Neural cell (in vitro differentiated cells): Measurements from ENCODE around the gene RAB33B. TPM values are rescaled to one million over a fixed set of nuclear protein-coding genes. Genes with fewer than 3 reads are reported as not detected.
"Not testable (repeated sequence)": the region's sequence is repeated elsewhere in the genome, so short reads cannot be mapped to it uniquely, and the experiment has no call there.

Experiments
- H2AFZ ChIP-seq: fragments of 200-600, 300-800 bp; sonication (generic), shearing (Covaris generic); 2 replicates; pipeline ENCODE4 v1.6.0; 2014; ENCODE audit warnings: low read depth, mild to moderate bottlenecking, antibody characterized with exemption, low read length, moderate library complexity
- H3F3A ChIP-seq: fragments of 200-600 bp; shearing (Covaris generic); 2 replicates; pipeline ENCODE4 v1.6.1; 2016; ENCODE audit warnings: mild to moderate bottlenecking, moderate library complexity, mixed read lengths, antibody characterized with exemption, low read length; ENCODE audit not compliant: insufficient read depth, poor library complexity, severe bottlenecking
- H3K27ac ChIP-seq: fragments of 200-600, 300-800 bp; sonication (generic), shearing (Covaris generic); 2 replicates; pipeline ENCODE4 v1.5.1; 2014; ENCODE audit warnings: mild to moderate bottlenecking, low read length, moderate library complexity
- H3K27me3 ChIP-seq: fragments of 300-800, 200-600 bp; sonication (generic), shearing (Covaris generic); 2 replicates; pipeline ENCODE4 v1.6.0; 2014; ENCODE audit warnings: mild to moderate bottlenecking, low read depth, low read length, moderate library complexity; ENCODE audit not compliant: insufficient read depth
- H3K36me3 ChIP-seq: fragments of 300-800, 200-600 bp; sonication (generic), shearing (Covaris generic); 2 replicates; pipeline ENCODE4 v1.5.1; 2014; ENCODE audit warnings: mild to moderate bottlenecking, antibody characterized with exemption, low read length, moderate library complexity; ENCODE audit not compliant: insufficient read depth
- H3K4me2 ChIP-seq: fragments of 300-800, 200-600 bp; sonication (generic), shearing (Covaris generic); 2 replicates; pipeline ENCODE4 v1.6.0; 2014; ENCODE audit warnings: mild to moderate bottlenecking, low read length
- H3K4me3 ChIP-seq: fragments of 300-800, 200-600 bp; sonication (generic), shearing (Covaris generic); 2 replicates; pipeline ENCODE4 v1.5.1; 2014; ENCODE audit warnings: mild to moderate bottlenecking, low read length, moderate library complexity
- H3K79me2 ChIP-seq: fragments of 200-600 bp; shearing (Covaris generic); replicated peaks from 2 replicates; pipeline ENCODE4 v1.6.0; 2014; ENCODE audit warnings: mild to moderate bottlenecking, low read length, moderate library complexity; ENCODE audit not compliant: insufficient read depth
- H3K9ac ChIP-seq: fragments of 300-800, 200-600 bp; sonication (generic), shearing (Covaris generic); 2 replicates; pipeline ENCODE4 v1.6.1; 2016; ENCODE audit warnings: mild to moderate bottlenecking, low read length, mixed read lengths
- H3K9me2 ChIP-seq: fragments of 200-600 bp; shearing (Covaris generic); 2 replicates; pipeline ENCODE4 v1.6.1; 2016; ENCODE audit warnings: mild to moderate bottlenecking, low read length, mixed read lengths; ENCODE audit not compliant: insufficient read depth
- H3K9me3 ChIP-seq: fragments of 200-600, 300-800 bp; sonication (generic), shearing (Covaris generic); 2 replicates; pipeline ENCODE4 v1.6.1; 2016; ENCODE audit warnings: mild to moderate bottlenecking, mixed run types, low read length, moderate library complexity, mixed read lengths
- H4K20me1 ChIP-seq: fragments of 200-600 bp; shearing (Covaris generic); 2 replicates; pipeline ENCODE4 v1.6.1; 2016; ENCODE audit warnings: mild to moderate bottlenecking, mixed run types; ENCODE audit not compliant: insufficient read depth
- EP300 ChIP-seq: fragments of 450-650 bp; conservative IDR thresholded peaks from 2 replicates; pipeline ENCODE4 v1.6.1; 2014; ENCODE audit warnings: antibody characterized with exemption, mild to moderate bottlenecking, moderate library complexity; ENCODE audit not compliant: poor library complexity, severe bottlenecking
- EZH2 ChIP-seq: fragments of 200-600, 300-800 bp; shearing (Covaris generic), sonication (generic); IDR thresholded peaks from 2 replicates; pipeline ENCODE4 v1.6.1; 2014; ENCODE audit warnings: antibody characterized with exemption, low read length, borderline replicate concordance, mild to moderate bottlenecking; ENCODE audit not compliant: insufficient read depth, poor library complexity, severe bottlenecking
- MXI1 ChIP-seq: fragments of 450-650 bp; conservative IDR thresholded peaks from 2 replicates; pipeline ENCODE4 v1.6.1; 2014; ENCODE audit warnings: antibody characterized with exemption, mild to moderate bottlenecking; ENCODE audit not compliant: poor library complexity, severe bottlenecking
- POLR2AphosphoS5 ChIP-seq: IDR thresholded peaks from 2 replicates; pipeline ENCODE4 v1.6.1; 2012
- RAD21 ChIP-seq: fragments of 450-650 bp; conservative IDR thresholded peaks from 2 replicates; pipeline ENCODE4 v1.6.1; 2014; ENCODE audit warnings: antibody characterized with exemption, mild to moderate bottlenecking, moderate library complexity
- SMC3 ChIP-seq: fragments of 450-650 bp; conservative IDR thresholded peaks from 2 replicates; pipeline ENCODE4 v1.6.1; 2014; ENCODE audit warnings: antibody characterized with exemption, mild to moderate bottlenecking, moderate library complexity; ENCODE audit not compliant: poor library complexity
- TAF1 ChIP-seq: IDR thresholded peaks from 2 replicates; pipeline ENCODE4 v1.6.1; 2012; ENCODE audit warnings: low read depth
- polyA minus RNA-seq: library from RNA; depleted of rRNA, polyadenylated mRNA; stranded (reverse); fragments of >200 nt; gene quantifications from 2 replicates; pipeline ENCODE4 v1.2.3, GENCODE V29; 2014
- polyA plus RNA-seq: library from polyadenylated mRNA; depleted of rRNA; stranded (reverse); fragments of >200 nt; gene quantifications from 2 replicates; pipeline ENCODE4 v1.2.3, GENCODE V29; 2014
- TF ChIP-seq, protein P1 (sequence below): IDR thresholded peaks from 2 replicates; pipeline ENCODE4 v1.6.1; 2012; ENCODE audit warnings: borderline replicate concordance
- TF ChIP-seq, protein P2 (sequence below): fragments of 450-650 bp; IDR thresholded peaks from 2 replicates; pipeline ENCODE4 v1.5.1; 2014; ENCODE audit warnings: antibody characterized with exemption, mild to moderate bottlenecking, moderate library complexity; ENCODE audit not compliant: poor library complexity, severe bottlenecking

RAB33B gene
- polyA plus RNA-seq = 8.6 and 10.7 TPM in 2 replicates
- polyA minus RNA-seq = 23.4 and 24.2 TPM in 2 replicates

DNA sequence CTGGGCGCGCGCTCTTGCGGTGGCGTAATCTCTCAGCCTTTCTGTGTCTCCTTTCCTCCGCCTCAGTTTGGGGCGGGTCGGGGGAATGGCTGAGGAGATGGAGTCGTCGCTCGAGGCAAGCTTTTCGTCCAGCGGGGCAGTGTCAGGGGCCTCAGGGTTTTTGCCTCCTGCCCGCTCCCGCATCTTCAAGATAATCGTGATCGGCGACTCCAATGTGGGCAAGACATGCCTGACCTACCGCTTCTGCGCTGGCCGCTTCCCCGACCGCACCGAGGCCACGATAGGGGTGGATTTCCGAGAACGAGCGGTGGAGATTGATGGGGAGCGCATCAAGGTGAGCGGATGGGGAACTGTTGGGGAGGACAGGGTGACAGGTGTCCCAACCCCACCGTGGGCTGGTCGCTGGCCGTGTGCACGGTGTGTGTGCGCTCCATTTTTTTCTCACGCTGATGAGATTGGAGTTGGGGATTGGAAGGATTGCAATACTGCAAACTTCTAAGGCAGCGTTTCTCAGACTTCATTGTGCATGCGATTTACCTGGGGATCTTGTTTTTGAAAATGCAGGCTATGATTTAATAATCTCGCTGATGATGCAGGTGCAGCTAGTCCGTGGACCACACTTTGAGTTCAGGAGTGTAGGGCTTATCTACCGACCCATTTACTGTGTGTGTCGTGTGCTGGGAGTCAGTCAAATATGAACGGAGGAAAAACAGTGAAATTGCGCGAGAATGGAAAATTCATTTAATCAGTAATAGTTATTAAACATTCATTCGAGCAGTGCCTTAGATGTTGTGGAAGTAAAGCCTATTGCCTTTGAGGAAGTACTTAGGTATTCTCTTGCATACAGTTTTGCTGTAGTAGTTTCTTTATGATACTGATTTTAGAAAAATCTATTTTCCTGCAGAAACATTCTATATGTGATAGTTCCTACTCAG lies at the start of gene RAB33B:
TSS of gene RAB33B (plus strand) at position 11 of the 935 bp plus-strand sequence. CDS start at position 86, 75 bp downstream.
- no peaks in the 10 kb centered on the region for H3K27me3 ChIP-seq
- H4K20me1 ChIP-seq = no peaks in the 10 kb centered on the region
- peak within 1 kb of the TSS; percentile 84 for H3K27ac ChIP-seq
- H3K4me2 ChIP-seq = peak within 1 kb of the TSS; percentile 95
- H3K4me3 ChIP-seq = peak within 1 kb of the TSS; percentile 87
- no peaks in the 10 kb centered on the region for H3K9me3 ChIP-seq
- peak within 1 kb of the TSS; percentile 83 for H3K9ac ChIP-seq
- TF ChIP-seq MXI1 = peak; percentile 72
- TF ChIP-seq EZH2 = no peak
- TF ChIP-seq, protein P1, sequence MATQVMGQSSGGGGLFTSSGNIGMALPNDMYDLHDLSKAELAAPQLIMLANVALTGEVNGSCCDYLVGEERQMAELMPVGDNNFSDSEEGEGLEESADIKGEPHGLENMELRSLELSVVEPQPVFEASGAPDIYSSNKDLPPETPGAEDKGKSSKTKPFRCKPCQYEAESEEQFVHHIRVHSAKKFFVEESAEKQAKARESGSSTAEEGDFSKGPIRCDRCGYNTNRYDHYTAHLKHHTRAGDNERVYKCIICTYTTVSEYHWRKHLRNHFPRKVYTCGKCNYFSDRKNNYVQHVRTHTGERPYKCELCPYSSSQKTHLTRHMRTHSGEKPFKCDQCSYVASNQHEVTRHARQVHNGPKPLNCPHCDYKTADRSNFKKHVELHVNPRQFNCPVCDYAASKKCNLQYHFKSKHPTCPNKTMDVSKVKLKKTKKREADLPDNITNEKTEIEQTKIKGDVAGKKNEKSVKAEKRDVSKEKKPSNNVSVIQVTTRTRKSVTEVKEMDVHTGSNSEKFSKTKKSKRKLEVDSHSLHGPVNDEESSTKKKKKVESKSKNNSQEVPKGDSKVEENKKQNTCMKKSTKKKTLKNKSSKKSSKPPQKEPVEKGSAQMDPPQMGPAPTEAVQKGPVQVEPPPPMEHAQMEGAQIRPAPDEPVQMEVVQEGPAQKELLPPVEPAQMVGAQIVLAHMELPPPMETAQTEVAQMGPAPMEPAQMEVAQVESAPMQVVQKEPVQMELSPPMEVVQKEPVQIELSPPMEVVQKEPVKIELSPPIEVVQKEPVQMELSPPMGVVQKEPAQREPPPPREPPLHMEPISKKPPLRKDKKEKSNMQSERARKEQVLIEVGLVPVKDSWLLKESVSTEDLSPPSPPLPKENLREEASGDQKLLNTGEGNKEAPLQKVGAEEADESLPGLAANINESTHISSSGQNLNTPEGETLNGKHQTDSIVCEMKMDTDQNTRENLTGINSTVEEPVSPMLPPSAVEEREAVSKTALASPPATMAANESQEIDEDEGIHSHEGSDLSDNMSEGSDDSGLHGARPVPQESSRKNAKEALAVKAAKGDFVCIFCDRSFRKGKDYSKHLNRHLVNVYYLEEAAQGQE = peak; percentile 7
- peak; percentile 12 for TF ChIP-seq RAD21
- peak; percentile 24 for TF ChIP-seq POLR2AphosphoS5
- TF ChIP-seq, protein P2, sequence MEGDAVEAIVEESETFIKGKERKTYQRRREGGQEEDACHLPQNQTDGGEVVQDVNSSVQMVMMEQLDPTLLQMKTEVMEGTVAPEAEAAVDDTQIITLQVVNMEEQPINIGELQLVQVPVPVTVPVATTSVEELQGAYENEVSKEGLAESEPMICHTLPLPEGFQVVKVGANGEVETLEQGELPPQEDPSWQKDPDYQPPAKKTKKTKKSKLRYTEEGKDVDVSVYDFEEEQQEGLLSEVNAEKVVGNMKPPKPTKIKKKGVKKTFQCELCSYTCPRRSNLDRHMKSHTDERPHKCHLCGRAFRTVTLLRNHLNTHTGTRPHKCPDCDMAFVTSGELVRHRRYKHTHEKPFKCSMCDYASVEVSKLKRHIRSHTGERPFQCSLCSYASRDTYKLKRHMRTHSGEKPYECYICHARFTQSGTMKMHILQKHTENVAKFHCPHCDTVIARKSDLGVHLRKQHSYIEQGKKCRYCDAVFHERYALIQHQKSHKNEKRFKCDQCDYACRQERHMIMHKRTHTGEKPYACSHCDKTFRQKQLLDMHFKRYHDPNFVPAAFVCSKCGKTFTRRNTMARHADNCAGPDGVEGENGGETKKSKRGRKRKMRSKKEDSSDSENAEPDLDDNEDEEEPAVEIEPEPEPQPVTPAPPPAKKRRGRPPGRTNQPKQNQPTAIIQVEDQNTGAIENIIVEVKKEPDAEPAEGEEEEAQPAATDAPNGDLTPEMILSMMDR = no peak
- peak; percentile 33 for TF ChIP-seq TAF1
- TF ChIP-seq SMC3 = peak; percentile 22
- TF ChIP-seq EP300 = no peak
- no peaks in the 10 kb centered on the region for H3F3A ChIP-seq
- H3K36me3 ChIP-seq = no peaks in the 10 kb centered on the region
- H3K79me2 ChIP-seq = peaks cover 25% of the 10 kb centered on the region
- H3K9me2 ChIP-seq = no peaks in the 10 kb centered on the region
- H2AFZ ChIP-seq = peak within 1 kb of the TSS; percentile 81

DNA sequence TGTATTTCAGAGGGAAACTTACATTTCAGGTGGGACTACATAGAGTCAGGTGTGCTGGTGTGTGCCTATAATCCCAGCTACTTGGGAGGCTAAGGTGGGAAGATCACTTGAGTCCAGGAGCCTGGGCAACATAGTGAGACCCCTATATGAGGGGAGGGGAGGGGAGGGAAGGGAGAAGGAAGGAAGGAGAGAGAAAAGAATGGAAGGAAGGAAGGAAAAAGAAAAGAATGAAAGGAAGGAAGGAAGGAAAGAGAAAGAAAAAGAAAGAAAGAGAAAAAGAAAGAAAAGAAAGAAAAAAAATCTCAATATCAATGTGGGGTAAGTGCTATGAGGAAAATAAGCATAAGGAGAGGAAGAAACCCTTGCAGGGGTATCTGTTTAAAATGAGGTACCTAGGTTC lies 43.6 kb upstream of the RAB33B start:
- H3K4me2 ChIP-seq = no peak overlapping the region
- no peak for TF ChIP-seq TAF1
- no peak for TF ChIP-seq RAD21
- TF ChIP-seq, protein P2 = no peak
- TF ChIP-seq EZH2 = no peak
- TF ChIP-seq, protein P1 = no peak
- no peak for TF ChIP-seq MXI1
- no peak for TF ChIP-seq SMC3
- no peak for TF ChIP-seq POLR2AphosphoS5
- no peak for TF ChIP-seq EP300
- H3K27ac ChIP-seq = no peak overlapping the region
- H3K9me3 ChIP-seq = no peaks in the 10 kb centered on the region
- H3K79me2 ChIP-seq = no peaks in the 10 kb centered on the region
- H4K20me1 ChIP-seq = no peaks in the 10 kb centered on the region
- no peaks in the 10 kb centered on the region for H3K36me3 ChIP-seq
- H2AFZ ChIP-seq = no peak overlapping the region
- H3F3A ChIP-seq = no peaks in the 10 kb centered on the region
- no peaks in the 10 kb centered on the region for H3K27me3 ChIP-seq
- H3K9me2 ChIP-seq = no peaks in the 10 kb centered on the region
- no peak overlapping the region for H3K9ac ChIP-seq
- H3K4me3 ChIP-seq = no peak overlapping the region

DNA sequence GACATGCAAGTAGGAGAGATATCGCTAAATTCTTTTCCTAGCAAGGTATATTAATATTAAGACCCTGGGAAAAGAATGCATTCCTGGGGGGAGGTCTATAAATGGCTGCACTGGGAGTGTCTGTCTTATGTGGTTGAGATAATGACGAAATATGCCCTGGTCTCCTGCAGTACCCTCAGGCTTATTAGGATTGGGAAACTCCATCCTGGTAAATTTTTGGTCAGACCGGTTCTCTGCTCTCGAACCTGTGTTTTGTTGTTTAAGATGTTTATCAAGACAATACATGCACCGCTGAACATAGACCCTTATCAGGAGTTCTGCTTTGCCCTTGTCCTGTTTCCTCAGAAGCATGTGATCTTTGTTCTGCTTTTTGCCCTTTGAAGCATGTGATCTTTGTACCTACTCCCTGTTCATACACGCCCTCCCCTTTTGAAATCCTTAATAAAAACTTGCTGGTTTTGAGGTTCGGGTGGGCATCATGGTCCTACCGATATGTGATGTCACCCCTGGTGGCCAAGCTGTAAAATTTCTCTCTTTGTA lies 39.2 kb upstream of the RAB33B start:
- H3K9me2 ChIP-seq, H3K9ac ChIP-seq, H3K36me3 ChIP-seq, H3K4me2 ChIP-seq, H3F3A ChIP-seq, H3K9me3 ChIP-seq, H3K27me3 ChIP-seq, H2AFZ ChIP-seq, H3K4me3 ChIP-seq, H4K20me1 ChIP-seq, H3K27ac ChIP-seq, H3K79me2 ChIP-seq: not testable (repeated sequence)
